IPS DF 19.7 (cell line): Measurements from ENCODE around the gene SNRNP70.
"Not testable (repeated sequence)": the region's sequence is repeated elsewhere in the genome, so short reads cannot be mapped to it uniquely, and the experiment has no call there.

ENCODE experiments used
- DNase-seq: peaks from one replicate; pipeline ENCODE4 v3.0.0-alpha.2; 2013; ENCODE audit warnings: low read depth, low spot score

SNRNP70 gene

DNA sequence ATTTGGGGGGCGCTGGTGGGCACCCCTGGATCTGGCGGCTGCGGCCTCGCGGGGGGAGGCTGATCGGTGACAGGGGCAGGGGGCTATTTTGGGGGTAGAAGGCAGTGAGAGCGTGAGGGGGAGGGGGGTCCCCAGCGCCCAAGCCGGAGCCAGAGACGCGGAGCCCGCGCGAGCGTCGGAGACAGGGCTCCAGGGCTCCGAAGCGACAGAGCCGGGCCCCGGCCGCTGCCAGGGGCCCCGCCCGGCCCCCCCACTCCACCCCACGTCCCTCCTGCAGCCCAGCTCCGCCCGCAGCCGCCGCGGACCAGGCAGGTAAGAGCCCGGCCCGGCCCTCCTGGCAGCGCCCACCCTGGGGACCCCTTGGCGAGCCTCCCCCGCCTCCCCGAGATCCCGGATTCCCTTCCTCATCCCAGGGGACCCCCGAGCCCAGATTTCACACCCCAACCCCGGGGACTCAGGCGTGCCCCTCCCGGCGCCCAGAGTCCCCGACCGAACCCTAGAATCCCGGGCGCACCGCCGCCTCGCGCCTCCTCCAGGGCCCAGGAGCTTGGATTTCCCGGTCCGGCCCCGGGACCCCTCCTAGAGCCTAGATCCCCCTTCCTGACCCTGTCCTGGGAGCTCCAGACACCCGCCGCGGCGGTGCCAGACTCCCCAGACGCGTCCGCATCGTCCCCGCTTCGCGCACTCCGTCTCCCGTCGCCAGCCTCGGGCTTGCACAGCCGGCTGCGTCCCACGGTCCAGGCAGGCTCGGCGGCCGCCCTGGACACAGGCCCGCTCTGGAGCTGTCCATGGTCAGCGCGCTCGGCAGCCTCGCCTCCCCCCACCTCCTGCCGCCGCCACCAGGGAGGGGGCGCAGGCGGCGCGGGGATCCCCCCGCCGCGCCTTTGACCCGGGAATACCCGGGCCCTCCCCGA, 34.4 kb downstream of the SNRNP70 start, which contains the start of gene PPFIA3:
TSS of gene PPFIA3 (plus strand) at position 134 of the 914 bp plus-strand sequence. CDS start 8,330 bp downstream, outside the sequence.
- DNase-seq, result no peak

DNA sequence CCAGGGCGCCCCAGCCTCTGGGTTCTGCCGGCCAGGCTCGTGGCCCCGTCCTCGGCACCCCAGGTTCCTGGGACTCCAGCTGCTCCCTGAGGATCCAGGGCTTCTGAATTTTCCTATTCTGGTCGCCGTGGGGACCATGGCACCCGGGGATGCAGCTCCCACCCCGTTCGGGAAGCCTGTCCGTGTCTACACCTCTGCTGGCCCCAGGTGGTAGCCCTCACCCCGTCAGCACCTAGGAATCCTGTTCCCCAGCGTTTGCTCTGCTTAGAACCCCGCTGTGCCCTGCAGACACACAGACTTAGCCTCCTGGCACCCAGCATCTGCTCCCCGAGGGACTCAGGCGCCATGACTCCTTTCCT, 35.1 kb downstream of the SNRNP70 start:
- DNase-seq, result no peak

DNA sequence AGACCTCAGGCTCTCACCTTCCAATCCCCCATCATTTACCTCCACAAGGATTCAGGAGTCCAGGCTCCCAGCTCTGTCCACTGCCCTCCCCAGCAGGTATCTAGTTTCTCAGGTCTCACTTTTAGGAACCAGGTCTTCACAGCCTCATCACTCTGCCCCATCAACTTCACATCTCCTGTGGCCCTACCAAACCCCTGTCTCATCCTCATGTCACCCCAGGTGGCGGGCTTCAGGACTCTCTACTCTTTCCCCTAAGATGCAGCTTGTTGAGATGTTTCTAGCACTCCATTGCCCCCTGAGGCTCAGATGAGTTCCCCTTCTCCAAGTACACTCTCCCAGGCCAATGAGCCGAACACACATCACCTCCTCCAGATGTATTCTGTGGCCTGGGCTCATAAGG, 35.6 kb downstream of the SNRNP70 start:
- no peak for DNase-seq

DNA sequence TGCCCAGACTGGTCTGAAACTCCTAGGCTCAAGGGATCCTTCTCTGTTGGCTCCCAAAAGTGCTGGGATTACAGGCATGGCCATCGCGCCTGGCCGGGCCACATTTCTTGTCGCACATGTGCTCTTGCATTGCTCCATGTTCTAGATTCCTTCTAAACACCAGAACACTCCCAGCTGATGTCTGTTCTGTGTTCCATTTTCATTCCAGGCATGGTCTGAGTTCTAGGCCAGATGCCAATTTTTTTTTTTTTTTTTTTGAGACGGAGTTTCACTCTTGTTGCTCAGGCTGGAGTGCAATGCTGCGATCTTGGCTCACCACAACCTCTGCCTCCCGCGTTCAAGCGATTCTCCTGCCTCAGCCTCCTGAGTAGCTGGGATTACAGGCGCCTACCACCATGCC, 36.6 kb downstream of the SNRNP70 start:
- not testable (repeated sequence) for DNase-seq

DNA sequence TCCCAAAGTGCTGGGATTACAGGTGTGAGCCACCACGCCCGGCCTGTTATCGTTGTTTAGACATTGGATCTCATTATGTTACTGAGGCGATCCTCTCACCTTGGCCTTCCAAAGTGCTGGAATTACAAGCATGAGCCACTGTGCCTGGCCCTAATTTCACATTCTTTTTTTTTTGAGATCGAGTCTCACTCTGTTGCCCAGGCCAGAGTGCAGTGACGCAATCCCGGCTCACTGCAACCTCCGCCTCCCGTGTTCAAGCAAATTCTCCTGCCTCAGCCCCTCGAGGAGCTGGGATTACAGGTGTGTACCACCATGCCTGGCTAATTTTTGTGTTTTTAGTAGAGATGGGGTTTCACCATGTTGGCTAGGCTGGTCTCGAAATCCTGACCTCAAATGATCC, 38.0 kb downstream of the SNRNP70 start:
- DNase-seq, result not testable (repeated sequence)

DNA sequence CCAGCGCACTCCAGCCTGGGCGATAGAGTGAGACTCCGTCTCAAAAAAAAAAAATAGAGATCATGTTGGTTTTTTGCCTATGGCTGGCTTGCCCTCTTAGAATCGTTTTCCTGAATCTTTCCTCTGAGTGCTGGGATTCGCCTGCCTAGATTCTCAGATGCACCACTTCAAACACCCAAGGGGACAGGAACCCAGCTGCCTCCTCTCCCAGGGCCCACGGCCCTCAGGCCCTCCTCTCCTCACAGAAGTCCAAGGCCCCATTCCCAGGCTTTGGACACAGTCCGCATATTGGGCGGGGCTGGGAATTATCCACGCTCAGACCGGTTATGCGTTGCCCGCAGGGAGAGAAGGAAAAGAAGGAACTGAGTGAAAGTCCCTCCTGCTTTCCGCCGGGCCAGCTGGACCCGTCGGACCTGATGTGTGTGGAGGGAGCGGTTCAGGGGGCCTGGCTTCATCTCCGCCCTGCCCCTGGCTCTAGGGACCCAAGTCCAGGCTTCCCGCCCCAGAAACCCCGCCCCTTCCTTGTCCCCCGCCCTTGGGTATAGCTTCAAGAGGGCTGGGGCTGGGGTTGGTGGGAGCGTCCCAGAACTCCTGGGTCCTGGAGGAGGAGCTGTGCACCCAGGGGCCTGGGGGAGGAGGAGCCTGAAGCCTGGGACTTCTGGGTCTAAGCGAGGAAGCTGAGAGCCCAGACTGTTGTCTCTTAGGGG, 39.9 kb downstream of the SNRNP70 start:
- DNase-seq, result no peak

DNA sequence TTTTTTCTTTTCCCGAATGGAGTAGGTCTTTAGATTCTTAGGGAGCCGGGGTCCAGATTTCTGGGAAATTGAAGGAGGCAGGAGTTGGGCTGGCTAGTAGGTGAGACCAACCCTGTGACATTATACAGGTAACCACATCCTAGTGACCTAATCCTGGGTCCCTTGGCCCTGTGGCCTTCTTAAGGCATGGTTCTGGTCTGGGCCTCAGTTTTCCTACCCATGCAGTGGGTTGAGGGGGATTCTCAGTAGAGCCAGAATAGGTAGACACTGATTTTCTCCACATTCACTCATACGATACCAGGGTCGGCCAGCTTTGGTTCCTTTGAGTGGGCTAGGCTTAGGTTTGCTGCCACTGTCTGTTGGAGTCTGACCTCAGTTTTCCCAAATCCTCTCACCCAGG, 41.3 kb downstream of the SNRNP70 start:
- DNase-seq, result no peak

DNA sequence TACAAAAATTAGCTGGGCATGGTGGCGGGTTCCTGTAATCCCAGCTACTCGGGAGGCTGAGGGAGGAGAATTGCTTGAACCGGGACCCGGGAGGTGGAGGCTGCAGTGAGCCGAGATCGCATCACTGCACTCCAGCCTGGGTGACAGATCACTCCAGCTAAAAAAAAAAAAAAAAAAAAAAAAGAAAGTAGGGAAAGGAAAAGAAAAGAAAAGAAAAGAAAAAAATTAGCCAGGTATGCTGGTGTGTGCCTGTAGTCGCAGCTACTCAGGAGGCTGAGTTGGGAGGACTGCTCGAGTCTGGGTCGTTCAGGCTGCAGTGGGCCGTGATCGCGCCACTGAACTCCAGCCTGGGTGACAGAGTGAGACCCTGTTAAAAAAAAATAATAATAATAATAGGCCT, 42.0 kb downstream of the SNRNP70 start:
- not testable (repeated sequence) for DNase-seq

DNA sequence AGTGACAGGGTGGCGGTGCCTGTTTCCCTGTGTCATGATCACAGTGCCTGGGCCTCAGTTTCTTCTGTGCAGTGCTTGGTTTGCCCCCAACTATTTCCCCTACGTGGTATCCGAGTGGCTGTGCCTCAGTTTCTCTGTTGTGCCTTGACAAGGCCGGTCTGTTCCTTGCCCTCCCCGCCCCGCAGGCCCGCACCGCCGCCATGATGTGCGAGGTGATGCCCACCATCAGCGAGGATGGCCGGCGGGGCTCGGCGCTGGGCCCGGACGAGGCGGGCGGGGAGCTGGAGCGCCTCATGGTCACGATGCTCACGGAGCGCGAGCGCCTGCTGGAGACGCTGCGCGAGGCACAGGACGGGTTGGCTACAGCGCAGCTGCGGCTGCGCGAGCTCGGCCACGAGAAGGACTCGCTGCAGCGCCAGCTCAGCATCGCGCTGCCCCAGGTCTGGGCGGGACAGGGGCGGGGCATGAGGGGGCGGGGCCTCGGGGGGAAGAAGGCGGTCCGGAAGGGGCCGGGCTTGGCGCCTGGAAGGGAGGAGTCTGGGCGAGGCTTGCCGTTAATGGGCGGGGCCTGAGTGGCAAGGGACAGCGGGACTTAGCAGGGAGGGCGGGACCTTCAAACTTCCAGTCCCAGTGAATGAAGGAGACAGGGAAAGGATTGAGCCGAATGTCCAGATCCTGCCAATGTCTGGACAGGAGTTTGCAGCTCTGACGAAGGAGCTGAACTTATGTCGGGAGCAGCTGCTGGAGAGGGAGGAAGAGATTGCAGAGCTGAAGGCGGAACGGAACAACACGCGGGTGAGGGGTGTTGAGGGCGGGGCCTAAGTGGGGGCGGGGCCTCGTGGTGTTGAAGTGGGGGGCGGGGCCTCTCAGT, 42.7 kb downstream of the SNRNP70 start:
- DNase-seq, result no peak

DNA sequence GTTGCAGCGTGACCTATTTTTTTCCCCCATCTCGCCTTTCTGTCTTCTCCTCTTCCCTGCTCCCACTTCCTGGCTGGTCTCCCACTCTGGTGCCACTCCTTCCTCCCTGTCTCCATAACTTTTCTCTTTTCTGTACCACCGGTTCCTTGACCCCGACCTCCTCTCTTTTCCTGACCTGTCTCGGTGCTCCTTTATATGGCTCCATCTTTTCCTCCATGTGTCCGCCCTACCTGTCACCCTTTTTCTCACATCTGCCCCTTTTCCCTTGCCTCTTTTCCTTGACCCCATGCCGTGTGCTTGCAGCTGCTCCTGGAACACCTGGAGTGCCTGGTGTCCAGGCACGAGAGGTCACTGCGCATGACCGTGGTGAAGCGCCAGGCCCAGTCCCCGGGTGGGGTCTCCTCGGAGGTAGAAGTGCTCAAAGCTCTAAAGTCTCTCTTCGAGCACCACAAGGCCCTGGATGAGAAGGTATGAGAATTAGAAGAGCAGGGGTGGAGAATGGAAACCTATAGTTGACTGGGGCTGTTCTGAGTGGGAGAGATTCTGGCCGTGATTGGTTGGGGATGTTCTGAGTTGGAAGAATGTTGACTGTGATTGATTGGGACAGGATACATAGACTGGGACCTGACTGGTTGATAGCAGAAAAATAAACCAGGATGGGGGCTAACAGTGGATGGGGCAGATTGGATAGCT, 43.4 kb downstream of the SNRNP70 start:
- no peak for DNase-seq

DNA sequence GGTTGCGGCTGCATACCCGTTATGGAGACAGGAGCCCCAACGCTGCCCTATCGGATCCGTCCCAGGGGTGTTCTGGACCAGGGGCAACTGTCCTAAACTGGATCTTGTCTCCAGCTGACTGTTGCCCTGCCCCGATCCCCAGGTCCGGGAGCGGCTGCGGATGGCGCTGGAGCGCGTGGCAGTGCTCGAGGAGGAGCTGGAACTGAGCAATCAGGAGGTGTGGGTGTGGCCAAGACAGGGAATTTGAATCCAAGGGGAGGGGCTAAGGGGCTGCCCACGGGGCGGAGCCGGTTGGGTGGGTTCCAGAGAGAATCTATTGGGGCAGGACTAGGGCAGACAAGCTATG, 44.0 kb downstream of the SNRNP70 start:
- DNase-seq, result no peak

DNA sequence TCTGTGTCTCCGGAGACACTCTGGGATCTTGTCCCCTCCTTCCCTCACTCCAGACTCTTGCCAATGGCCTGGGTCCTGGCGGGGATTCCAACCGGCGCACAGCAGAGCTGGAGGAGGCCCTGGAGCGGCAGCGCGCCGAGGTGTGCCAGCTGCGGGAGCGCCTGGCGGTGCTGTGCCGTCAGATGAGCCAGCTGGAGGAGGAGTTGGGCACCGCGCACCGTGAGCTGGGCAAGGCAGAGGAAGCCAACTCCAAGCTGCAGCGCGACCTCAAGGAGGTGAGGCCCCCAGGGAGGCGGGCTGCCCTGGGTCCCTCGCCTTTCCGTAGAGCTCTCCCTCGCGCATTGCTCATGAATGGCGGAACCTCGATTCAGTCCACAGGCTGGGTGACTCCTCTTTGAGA, 45.1 kb downstream of the SNRNP70 start:
- DNase-seq, result no peak

DNA sequence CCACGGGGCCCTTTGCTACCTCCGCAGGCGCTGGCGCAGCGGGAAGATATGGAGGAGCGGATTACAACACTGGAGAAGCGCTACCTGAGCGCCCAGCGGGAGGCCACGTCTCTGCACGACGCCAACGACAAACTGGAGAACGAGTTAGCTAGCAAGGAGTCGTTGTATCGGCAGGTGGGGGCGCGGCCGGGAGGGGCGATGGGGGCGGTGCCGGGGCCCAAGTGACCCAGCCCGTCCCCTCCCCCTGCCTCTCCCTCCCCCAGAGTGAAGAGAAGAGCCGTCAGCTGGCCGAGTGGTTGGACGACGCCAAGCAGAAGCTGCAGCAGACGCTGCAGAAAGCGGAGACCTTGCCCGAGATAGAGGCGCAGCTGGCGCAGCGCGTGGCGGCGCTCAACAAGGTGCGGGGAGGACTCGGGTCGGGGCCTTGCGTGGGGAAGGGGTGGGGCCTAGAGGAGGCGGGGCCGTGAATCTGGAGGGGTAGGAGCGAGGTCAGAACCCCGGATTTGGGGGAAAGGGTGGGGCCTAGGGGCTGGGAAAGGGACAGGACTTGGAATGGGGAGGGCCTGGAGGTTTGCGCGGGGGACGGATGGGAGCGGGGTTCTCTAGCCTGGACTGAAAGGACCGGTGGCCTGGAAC, 47.8 kb downstream of the SNRNP70 start:
- no peak for DNase-seq

DNA sequence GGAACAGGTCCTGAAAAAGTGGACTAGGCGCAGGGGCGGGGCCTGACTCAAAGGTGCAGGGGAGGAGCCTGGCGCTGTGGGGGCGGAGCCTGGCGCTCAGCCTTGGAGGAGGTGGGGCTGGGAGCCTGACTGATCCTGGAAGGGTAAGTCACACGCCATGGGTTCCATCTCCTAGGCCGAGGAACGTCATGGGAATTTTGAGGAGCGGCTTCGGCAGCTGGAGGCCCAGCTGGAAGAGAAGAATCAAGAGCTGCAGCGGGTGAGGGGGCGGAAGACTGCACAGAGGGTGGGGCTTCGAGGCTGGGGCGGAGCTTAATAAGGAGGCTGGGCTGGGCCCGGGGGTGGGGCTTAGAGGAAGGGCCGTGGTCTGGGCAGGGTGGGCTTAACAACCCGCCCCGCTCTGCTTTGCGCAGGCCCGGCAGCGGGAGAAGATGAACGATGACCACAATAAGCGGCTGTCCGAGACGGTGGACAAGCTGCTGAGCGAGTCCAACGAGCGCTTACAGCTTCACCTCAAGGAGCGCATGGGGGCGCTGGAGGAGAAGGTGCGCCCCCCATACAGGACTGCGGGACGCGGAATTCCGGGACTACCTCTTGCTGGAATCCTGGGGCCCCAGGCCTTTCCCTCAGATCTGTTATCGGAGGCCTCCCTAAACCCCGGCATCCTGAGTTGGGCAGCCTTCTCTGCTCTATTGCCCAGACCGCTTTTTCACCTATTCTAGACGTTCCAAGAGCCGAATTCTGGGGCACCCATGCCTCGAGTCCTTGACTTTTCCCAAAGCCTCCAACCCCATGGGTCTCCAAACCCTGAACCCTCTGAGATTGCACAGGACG, 48.6 kb downstream of the SNRNP70 start:
- no peak for DNase-seq

DNA sequence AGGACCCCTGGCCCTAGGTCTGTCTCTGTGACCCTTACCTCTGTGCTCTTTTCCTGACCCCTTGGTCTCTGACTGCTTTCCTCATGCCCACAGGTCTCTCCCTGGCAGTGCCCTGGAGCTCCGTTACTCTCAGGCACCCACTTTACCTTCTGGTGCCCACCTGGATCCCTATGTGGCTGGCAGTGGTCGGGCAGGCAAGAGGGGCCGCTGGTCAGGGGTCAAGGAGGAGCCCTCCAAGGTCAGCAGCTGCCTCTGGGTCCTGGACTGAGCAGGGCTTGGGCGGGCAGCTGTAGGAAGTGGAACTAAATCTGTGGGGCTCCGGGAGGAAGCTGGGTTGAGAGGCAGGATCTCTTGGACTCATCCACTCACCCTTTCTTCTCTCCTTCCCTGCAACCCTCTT, 50.4 kb downstream of the SNRNP70 start:
- DNase-seq, result no peak

DNA sequence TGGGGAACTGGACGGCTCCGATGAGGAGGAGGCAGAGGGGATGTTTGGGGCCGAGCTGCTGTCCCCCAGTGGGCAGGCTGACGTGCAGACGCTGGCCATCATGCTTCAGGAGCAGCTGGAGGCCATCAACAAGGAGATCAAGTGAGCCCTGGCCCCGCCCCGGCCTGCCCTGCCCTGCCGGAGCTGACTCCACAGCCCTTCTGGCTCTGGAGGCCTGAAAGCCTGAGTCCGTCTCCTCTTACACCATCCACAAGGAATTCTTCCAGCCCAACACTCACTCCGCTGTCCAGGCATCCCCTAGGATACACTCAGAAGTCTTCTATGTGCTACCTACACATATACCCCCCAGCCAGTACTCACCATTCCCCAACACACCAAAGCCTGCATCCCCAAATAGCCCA, 51.5 kb downstream of the SNRNP70 start:
- no peak for DNase-seq

DNA sequence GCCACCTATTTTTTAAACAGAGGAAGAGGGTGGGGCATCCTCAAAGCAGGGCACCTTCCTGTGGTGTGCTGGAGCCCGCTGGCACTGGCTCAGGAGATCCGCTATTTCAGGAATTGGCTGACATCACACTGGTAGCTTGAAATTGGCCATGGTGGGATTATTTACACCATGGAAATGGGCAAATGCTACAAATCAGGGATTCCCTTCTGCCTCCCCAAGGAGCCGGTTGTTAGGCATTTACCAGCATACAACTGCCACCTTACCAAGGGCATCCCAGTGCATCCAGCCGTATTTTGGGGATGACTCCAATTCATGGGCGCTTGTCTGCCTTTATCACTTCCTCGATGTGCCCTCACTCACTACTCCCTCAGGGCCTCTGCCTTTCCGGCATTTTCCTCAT, 55.7 kb downstream of the SNRNP70 start:
- DNase-seq, result no peak

DNA sequence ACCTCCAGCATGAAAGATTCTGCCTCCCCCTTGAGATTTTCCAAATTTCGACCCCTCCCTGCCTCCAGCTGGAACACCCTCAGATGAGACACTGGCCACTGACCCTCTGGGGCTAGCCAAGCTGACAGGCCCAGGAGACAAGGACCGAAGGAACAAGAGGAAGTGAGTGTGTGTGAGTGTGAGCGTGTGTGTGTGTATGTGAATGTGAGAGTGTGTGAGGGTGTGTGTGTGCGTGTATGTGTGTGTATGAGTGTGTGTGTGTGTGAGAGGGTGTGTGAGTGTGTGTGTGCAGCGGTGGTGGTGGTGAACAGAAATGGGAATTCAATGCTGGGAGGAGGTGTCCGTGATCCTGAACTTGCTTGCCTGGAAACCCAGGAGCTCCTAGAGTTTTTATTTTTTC, 56.1 kb downstream of the SNRNP70 start:
- DNase-seq, result no peak

DNA sequence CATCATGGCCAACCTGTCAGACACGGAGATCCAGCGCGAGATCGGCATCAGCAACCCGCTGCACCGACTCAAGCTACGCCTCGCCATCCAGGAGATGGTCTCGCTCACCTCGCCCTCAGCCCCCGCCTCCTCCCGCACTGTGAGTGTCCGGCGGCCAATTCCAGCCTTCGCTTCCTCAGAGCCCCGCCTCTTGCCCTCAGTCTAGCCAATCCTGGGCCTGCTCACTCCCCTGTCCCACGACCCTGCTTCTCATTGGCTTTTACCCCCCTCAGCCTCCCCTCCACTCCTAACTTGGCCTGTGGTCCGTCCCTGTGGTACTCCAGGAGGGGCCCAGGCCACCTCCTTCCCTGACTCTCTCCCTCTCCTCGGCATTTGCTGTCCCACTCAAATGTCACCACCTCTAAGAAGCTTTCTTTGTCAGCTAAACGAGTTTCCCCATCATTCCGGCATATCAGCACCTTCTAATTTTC, 57.6 kb downstream of the SNRNP70 start:
- no peak for DNase-seq
